Lung (tissue), 12 donors: ENCODE results near the gene TFB2M. TPM values are rescaled to one million over a fixed set of nuclear protein-coding genes. Genes with fewer than 3 reads are reported as not detected.
A peak's percentile ranks its signal among the peaks of the same experiment; 100 is the strongest.

Source experiments
- ATAC-seq: fragments of 200-7000 bp; cut with Tn5 transposase; one replicate; pipeline ENCODE4 v1.9.1; 2020; ENCODE audit warnings: moderate number of reproducible peaks; ENCODE audit not compliant: insufficient read depth, low FRiP score
- DNase-seq, 3 donors: peaks; one replicate each; pipeline ENCODE4 v3.0.0-alpha.2; 2013 to 2017
- H3K27ac ChIP-seq, 2 donors: one replicate each; pipeline ENCODE4 v1.5.1; 2013; ENCODE audit warnings: mild to moderate bottlenecking in 2 of 2, moderate library complexity in 2 of 2, control low read depth in 1 of 2, inconsistent platforms in 1 of 2, low read depth in 1 of 2, low read length in 1 of 2
- H3K27me3 ChIP-seq, 3 donors: one replicate each; pipeline ENCODE4 v1.5.1; 2013; ENCODE audit warnings: low read length in 2 of 3; ENCODE audit not compliant: control insufficient read depth in 3 of 3, insufficient read depth in 3 of 3
- H3K36me3 ChIP-seq, 4 donors: one replicate each; pipeline ENCODE4 v1.5.1; 2013; ENCODE audit warnings: low read length in 4 of 4, mild to moderate bottlenecking in 1 of 4, moderate library complexity in 1 of 4; ENCODE audit not compliant: control insufficient read depth in 4 of 4, insufficient read depth in 4 of 4
- H3K4me1 ChIP-seq, 5 donors: one replicate each; pipeline ENCODE4 v1.5.1; 2013; ENCODE audit warnings: low read length in 5 of 5, mild to moderate bottlenecking in 2 of 5, moderate library complexity in 1 of 5; ENCODE audit not compliant: control insufficient read depth in 5 of 5, insufficient read depth in 5 of 5
- H3K4me3 ChIP-seq: one replicate; pipeline ENCODE4 v1.5.1; 2013; ENCODE audit warnings: mild to moderate bottlenecking, control low read depth, moderate library complexity
- H3K9ac ChIP-seq, 2 donors: one replicate each; pipeline ENCODE4 v1.5.1; 2013; ENCODE audit warnings: low read length in 2 of 2, control low read depth in 1 of 2; ENCODE audit not compliant: insufficient read depth in 1 of 2
- H3K9me3 ChIP-seq, 4 donors: one replicate each; pipeline ENCODE4 v1.5.1; 2013; ENCODE audit warnings: low read length in 3 of 4, mild to moderate bottlenecking in 1 of 4, moderate library complexity in 1 of 4; ENCODE audit not compliant: control insufficient read depth in 4 of 4, insufficient read depth in 3 of 4
- WGBS, 2 donors: extraction: QIAGEN DNeasy Blood & Tissue Kit; methylation state at CpG; one replicate each; pipeline ENCODE4 v1.1.7; 2013; 5-methylcytosine and 5-hydroxymethylcytosine counted together
- polyA plus RNA-seq, 2 donors: library from polyadenylated mRNA; stranded (reverse); fragments of 200-250 nt; gene quantifications; one replicate each; pipeline ENCODE4 v1.2.1, GENCODE V29; 2013
- total RNA-seq, 2 donors: library from RNA; depleted of rRNA in 1 of 2; stranded (reverse); fragments of >200 nt in 1 of 2; gene quantifications; one replicate each; pipeline ENCODE4 v1.2.1, GENCODE V29; 2014 to 2021
- TF ChIP-seq, protein P1 (sequence below): IDR thresholded peaks from 2 replicates; pipeline ENCODE4 v1.5.1; 2012; ENCODE audit warnings: mild to moderate bottlenecking; ENCODE audit errors: control extremely low read depth, extremely low read depth
- donor health status: control.
- donor health status: control.
- donor health status: Bipolar disorder and iron deficiency.
- donor health status: healthy.
- donor health status: DM: yes; HTN: yes; CAD: no.

Gene TFB2M
- total and polyA plus RNA-seq, 4 donors = 5.5 to 13.3 (median 10.8) TPM

GRCh38 chr1:246582301-246583055, 16.4 kb upstream of the TFB2M start:
- no peak overlapping the region for H3K9ac ChIP-seq
- 61 to 74% methylated on average over 17 of the region's 17 CpGs for WGBS, 2 donors
- no peaks in the 10 kb centered on the region for H3K9me3 ChIP-seq
- H3K27ac ChIP-seq = peak overlapping the region in 1 of 2 donors; percentile 41
- H3K4me1 ChIP-seq = peaks cover 0 to 16% (median 12%) of the 10 kb centered on the region in 5 donors
- DNase-seq = no peak
- TF ChIP-seq, protein P1, sequence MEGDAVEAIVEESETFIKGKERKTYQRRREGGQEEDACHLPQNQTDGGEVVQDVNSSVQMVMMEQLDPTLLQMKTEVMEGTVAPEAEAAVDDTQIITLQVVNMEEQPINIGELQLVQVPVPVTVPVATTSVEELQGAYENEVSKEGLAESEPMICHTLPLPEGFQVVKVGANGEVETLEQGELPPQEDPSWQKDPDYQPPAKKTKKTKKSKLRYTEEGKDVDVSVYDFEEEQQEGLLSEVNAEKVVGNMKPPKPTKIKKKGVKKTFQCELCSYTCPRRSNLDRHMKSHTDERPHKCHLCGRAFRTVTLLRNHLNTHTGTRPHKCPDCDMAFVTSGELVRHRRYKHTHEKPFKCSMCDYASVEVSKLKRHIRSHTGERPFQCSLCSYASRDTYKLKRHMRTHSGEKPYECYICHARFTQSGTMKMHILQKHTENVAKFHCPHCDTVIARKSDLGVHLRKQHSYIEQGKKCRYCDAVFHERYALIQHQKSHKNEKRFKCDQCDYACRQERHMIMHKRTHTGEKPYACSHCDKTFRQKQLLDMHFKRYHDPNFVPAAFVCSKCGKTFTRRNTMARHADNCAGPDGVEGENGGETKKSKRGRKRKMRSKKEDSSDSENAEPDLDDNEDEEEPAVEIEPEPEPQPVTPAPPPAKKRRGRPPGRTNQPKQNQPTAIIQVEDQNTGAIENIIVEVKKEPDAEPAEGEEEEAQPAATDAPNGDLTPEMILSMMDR = no peak
- H3K4me3 ChIP-seq = no peak overlapping the region
- no peaks in the 10 kb centered on the region for H3K27me3 ChIP-seq
- peaks cover 0 to 3% (median 0%) of the 10 kb centered on the region in 4 donors for H3K36me3 ChIP-seq
- ATAC-seq = no peak

GRCh38 chr1:246580497-246581370, 14.7 kb upstream of the TFB2M start:
- H3K27me3 ChIP-seq = no peaks in the 10 kb centered on the region
- no peak overlapping the region for H3K27ac ChIP-seq
- no peak overlapping the region for H3K4me3 ChIP-seq
- ATAC-seq (no peak), DNase-seq (no peak)
- H3K9ac ChIP-seq = no peak overlapping the region
- H3K4me1 ChIP-seq = peaks cover 0 to 16% (median 12%) of the 10 kb centered on the region in 5 donors
- 76 to 85% methylated on average over 15 of the region's 15 CpGs for WGBS, 2 donors
- H3K36me3 ChIP-seq = peaks cover 0 to 3% (median 0%) of the 10 kb centered on the region in 4 donors
- TF ChIP-seq, protein P1 = no peak
- H3K9me3 ChIP-seq = no peaks in the 10 kb centered on the region

GRCh38 chr1:246579818-246580217, 13.8 kb upstream of the TFB2M start:
- H3K4me1 ChIP-seq = peaks cover 0 to 16% (median 12%) of the 10 kb centered on the region in 5 donors
- TF ChIP-seq, protein P1 = no peak

More at GRCh38 chr1:246579818-246580217, 13.8 kb upstream of the TFB2M start:
- 11 to 28% methylated on average over 3 of the region's 3 CpGs for WGBS, 2 donors
- H3K27me3 ChIP-seq = no peaks in the 10 kb centered on the region
- H3K36me3 ChIP-seq = peaks cover 0 to 3% (median 0%) of the 10 kb centered on the region in 4 donors
- DNase-seq (peak in 2 of 3 donors; percentile 41 to 60), ATAC-seq (no peak)
- no peak overlapping the region for H3K4me3 ChIP-seq
- no peaks in the 10 kb centered on the region for H3K9me3 ChIP-seq
- no peak overlapping the region for H3K9ac ChIP-seq
- H3K27ac ChIP-seq = no peak overlapping the region
